Trophoblast cell (in vitro differentiated cells and primary cell): Measurements from ENCODE around the gene ZNF407.

Experiments used
- DNase-seq, 2 donors: peaks; one replicate each; pipeline ENCODE4 v3.0.0-alpha.2; 2016
- H2AFZ ChIP-seq: 2 replicates; pipeline ENCODE4 v1.6.1; 2013; ENCODE audit warnings: low read length, moderate library complexity, mild to moderate bottlenecking; ENCODE audit not compliant: insufficient read depth, poor library complexity
- H2AK5ac ChIP-seq: 2 replicates; pipeline ENCODE4 v1.6.1; 2013; ENCODE audit warnings: mild to moderate bottlenecking, low read length
- H2BK120ac ChIP-seq: 2 replicates; pipeline ENCODE4 v1.6.1; 2013; ENCODE audit warnings: low read length, mild to moderate bottlenecking, moderate library complexity; ENCODE audit not compliant: insufficient read depth, poor library complexity
- H2BK12ac ChIP-seq: 2 replicates; pipeline ENCODE4 v1.6.1; 2013; ENCODE audit warnings: mild to moderate bottlenecking, low read length, moderate library complexity
- H2BK5ac ChIP-seq: 2 replicates; pipeline ENCODE4 v1.6.1; 2013; ENCODE audit warnings: low read length, low read depth, moderate library complexity, mild to moderate bottlenecking; ENCODE audit not compliant: poor library complexity
- H3K14ac ChIP-seq: 2 replicates; pipeline ENCODE4 v1.6.1; 2013; ENCODE audit warnings: mild to moderate bottlenecking, low read length
- H3K18ac ChIP-seq: 2 replicates; pipeline ENCODE4 v1.6.1; 2013; ENCODE audit warnings: mild to moderate bottlenecking, low read length
- H3K23ac ChIP-seq: 2 replicates; pipeline ENCODE4 v1.6.1; 2013; ENCODE audit warnings: low read length
- H3K27ac ChIP-seq: 2 replicates; pipeline ENCODE4 v1.5.1; 2013; ENCODE audit warnings: low read depth, mild to moderate bottlenecking, inconsistent platforms, low read length, moderate library complexity
- H3K27me3 ChIP-seq: 2 replicates; pipeline ENCODE4 v1.6.1; 2013; ENCODE audit warnings: inconsistent platforms, mild to moderate bottlenecking, low read length, moderate library complexity; ENCODE audit not compliant: insufficient read depth
- H3K36me3 ChIP-seq, 2 experiments: 1 replicate in 1 of 2; 2 replicates in 1 of 2; pipeline ENCODE4 v1.6.1; 2013; ENCODE audit warnings: low read length in 2 of 2, mild to moderate bottlenecking in 2 of 2, moderate library complexity in 1 of 2; ENCODE audit not compliant: insufficient read depth in 2 of 2, control insufficient read depth in 1 of 2
- H3K4ac ChIP-seq: 2 replicates; pipeline ENCODE4 v1.6.1; 2013; ENCODE audit warnings: low read depth, mild to moderate bottlenecking, low read length, moderate library complexity
- H3K4me1 ChIP-seq, 2 experiments: 1 replicate in 1 of 2; 2 replicates in 1 of 2; pipeline ENCODE4 v1.6.1; 2013; ENCODE audit warnings: low read length in 2 of 2, mild to moderate bottlenecking in 2 of 2, moderate library complexity in 1 of 2; ENCODE audit not compliant: insufficient read depth in 2 of 2, control insufficient read depth in 1 of 2
- H3K4me2 ChIP-seq: 2 replicates; pipeline ENCODE4 v1.6.1; 2013; ENCODE audit warnings: inconsistent platforms, mild to moderate bottlenecking, low read length, moderate library complexity
- H3K4me3 ChIP-seq: 2 replicates; pipeline ENCODE4 v1.5.1; 2013; ENCODE audit warnings: mild to moderate bottlenecking, low read depth, low read length, inconsistent platforms
- H3K79me1 ChIP-seq: one replicate; pipeline ENCODE4 v1.6.1; 2013; ENCODE audit warnings: low read length
- H3K79me2 ChIP-seq: 2 replicates; pipeline ENCODE4 v1.6.1; 2013; ENCODE audit warnings: low read length, mild to moderate bottlenecking; ENCODE audit not compliant: control insufficient read depth, insufficient read depth, poor library complexity
- H3K9ac ChIP-seq: 2 replicates; pipeline ENCODE4 v1.6.1; 2013; ENCODE audit warnings: mild to moderate bottlenecking, low read length
- H3K9me3 ChIP-seq: 2 replicates; pipeline ENCODE4 v1.6.1; 2013; ENCODE audit warnings: low read depth, mild to moderate bottlenecking, control low read depth, inconsistent platforms, low read length; ENCODE audit not compliant: insufficient read depth
- H4K12ac ChIP-seq: 2 replicates; pipeline ENCODE4 v1.6.1; 2013; ENCODE audit warnings: low read depth, mild to moderate bottlenecking, low read length, moderate library complexity
- H4K8ac ChIP-seq: 2 replicates; pipeline ENCODE4 v1.6.1; 2013; ENCODE audit warnings: low read depth, mild to moderate bottlenecking, low read length, moderate library complexity
- H4K91ac ChIP-seq: one replicate; pipeline ENCODE4 v1.6.1; 2013; ENCODE audit warnings: low read depth, mild to moderate bottlenecking, low read length, moderate library complexity
- WGBS: extraction: QIAGEN DNeasy Blood & Tissue Kit; methylation state at CpG from one replicate; pipeline ENCODE4 v1.1.7; 2013; ENCODE audit warnings: missing lambda C conversion rate; ENCODE audit not compliant: insufficient read length, insufficient coverage; ENCODE audit errors: extremely low coverage; 5-methylcytosine and 5-hydroxymethylcytosine counted together

Gene ZNF407

GRCh38 chr18:74873629-74874028, 276.0 kb downstream of the ZNF407 start:
- Histone ChIP-seq H2BK5ac (no peak overlapping the region), H3K9me3 (no peaks in the 10 kb centered on the region), H2AFZ (no peak overlapping the region), H3K36me3 (no peaks in the 10 kb centered on the region), H4K8ac (no peak overlapping the region), H3K23ac (no peak overlapping the region), H3K79me2 (no peaks in the 10 kb centered on the region), H3K4me2 (no peak overlapping the region), H3K27ac (no peak overlapping the region), H3K4me1 (peaks cover 0 to 4% of the 10 kb centered on the region in 2 experiments), H3K4ac (no peak overlapping the region), H2AK5ac (no peak overlapping the region), H3K4me3 (no peak overlapping the region), H3K9ac (no peak overlapping the region), H3K14ac (no peak overlapping the region), H4K91ac (no peak overlapping the region), H3K27me3 (no peaks in the 10 kb centered on the region), H2BK12ac (no peak overlapping the region), H3K79me1 (no peaks in the 10 kb centered on the region), H2BK120ac (no peak overlapping the region), H4K12ac (no peak overlapping the region), H3K18ac (no peak overlapping the region)
- no CpG with 5 or more reads among the region's 3 CpGs for WGBS
- no peak for DNase-seq

- no peaks in the 10 kb centered on the region for H3K9me3 ChIP-seq
- no peak overlapping the region for H3K4me3 ChIP-seq
- no peak overlapping the region for H3K14ac ChIP-seq
- WGBS = no CpG with 5 or more reads among the region's 5 CpGs
- no peak overlapping the region for H4K12ac ChIP-seq
- H3K79me1 ChIP-seq = no peaks in the 10 kb centered on the region
- no peak overlapping the region for H2BK5ac ChIP-seq
- no peak overlapping the region for H2AFZ ChIP-seq
- no peak overlapping the region for H2AK5ac ChIP-seq
- H3K36me3 ChIP-seq = no peaks in the 10 kb centered on the region
- H3K27me3 ChIP-seq = no peaks in the 10 kb centered on the region
- H2BK120ac ChIP-seq = no peak overlapping the region
- H3K4me1 ChIP-seq = peaks cover 0 to 4% of the 10 kb centered on the region in 2 experiments
- H3K79me2 ChIP-seq = no peaks in the 10 kb centered on the region
- no peak overlapping the region for H3K27ac ChIP-seq
- no peak overlapping the region for H3K4me2 ChIP-seq
- no peak overlapping the region for H4K91ac ChIP-seq
- H3K23ac ChIP-seq = no peak overlapping the region
- no peak overlapping the region for H2BK12ac ChIP-seq
- no peak overlapping the region for H3K18ac ChIP-seq
- DNase-seq = no peak
- no peak overlapping the region for H3K9ac ChIP-seq
- no peak overlapping the region for H4K8ac ChIP-seq
- no peak overlapping the region for H3K4ac ChIP-seq
These were observed 276.7 kb downstream of the ZNF407 start for GRCh38 chr18:74874351-74874750.

- no CpG with 5 or more reads among the region's 18 CpGs for WGBS
These were observed 279.1 kb downstream of the ZNF407 start for GRCh38 chr18:74876630-74877243.

GRCh38 chr18:74878267-74878666, 280.6 kb downstream of the ZNF407 start:
- Histone ChIP-seq H4K8ac (no peak overlapping the region), H3K36me3 (no peaks in the 10 kb centered on the region), H3K18ac (no peak overlapping the region), H3K23ac (no peak overlapping the region), H3K4ac (no peak overlapping the region), H3K79me1 (no peaks in the 10 kb centered on the region), H4K12ac (no peak overlapping the region), H2BK12ac (no peak overlapping the region), H3K27me3 (no peaks in the 10 kb centered on the region), H3K4me3 (no peak overlapping the region), H2AFZ (no peak overlapping the region), H3K79me2 (no peaks in the 10 kb centered on the region), H3K4me2 (no peak overlapping the region), H3K27ac (no peak overlapping the region), H2AK5ac (no peak overlapping the region), H3K9me3 (no peaks in the 10 kb centered on the region), H3K4me1 (peaks cover 0 to 4% of the 10 kb centered on the region in 2 experiments), H2BK5ac (no peak overlapping the region), H2BK120ac (no peak overlapping the region), H3K14ac (no peak overlapping the region), H4K91ac (no peak overlapping the region), H3K9ac (no peak overlapping the region)
- no peak for DNase-seq
- no CpG with 5 or more reads among the region's 6 CpGs for WGBS

More at GRCh38 chr18:74876630-74877243, 279.1 kb downstream of the ZNF407 start:
- Histone ChIP-seq H2BK5ac (no peak overlapping the region), H4K12ac (no peak overlapping the region), H3K23ac (no peak overlapping the region), H4K8ac (no peak overlapping the region), H3K4me3 (no peak overlapping the region), H3K4ac (no peak overlapping the region), H3K36me3 (no peaks in the 10 kb centered on the region), H3K18ac (no peak overlapping the region), H3K27ac (no peak overlapping the region), H3K27me3 (no peaks in the 10 kb centered on the region), H2AK5ac (no peak overlapping the region), H3K79me2 (no peaks in the 10 kb centered on the region), H2BK120ac (no peak overlapping the region), H3K14ac (no peak overlapping the region), H2BK12ac (no peak overlapping the region), H3K4me2 (no peak overlapping the region), H3K9me3 (no peaks in the 10 kb centered on the region), H3K9ac (no peak overlapping the region), H3K79me1 (no peaks in the 10 kb centered on the region), H3K4me1 (peaks cover 0 to 4% of the 10 kb centered on the region in 2 experiments), H4K91ac (no peak overlapping the region), H2AFZ (no peak overlapping the region)
- DNase-seq = no peak
